ENCODE data around the gene CNN2. TPM values are rescaled to one million over a fixed set of nuclear protein-coding genes. Genes with fewer than 3 reads are reported as not detected.

CNN2 gene
- total RNA-seq, 2 donors from 2014 or later, result 47.8 to 48.5 TPM

- peaks cover 11% of the 10 kb centered on the region for H3K36me3 ChIP-seq
- H3K4me1 ChIP-seq, result peaks cover 0 to 28% of the 10 kb centered on the region in 2 donors
- H3K9me3 ChIP-seq, result no peaks in the 10 kb centered on the region
- DNase-seq (ENCODE audit: low spot score), result no peak
- TF ChIP-seq CTCF (IDR thresholded peaks at IDR 0.05), result no peak
- no peak overlapping the region for H3K4me3 ChIP-seq
- peaks cover 3 to 29% of the 10 kb centered on the region in 2 donors for H3K27me3 ChIP-seq
- H3K27ac ChIP-seq, result no peak overlapping the region
Observed at GRCh38 chr19:998064-998463, 28.3 kb upstream of the CNN2 start.

GRCh38 chr19:999379-999719 lies 27.1 kb upstream of the CNN2 start:
- TF ChIP-seq CTCF (IDR thresholded peaks at IDR 0.05), result no peak
- Histone ChIP-seq H3K36me3 (peaks cover 3% of the 10 kb centered on the region), H3K27me3 (peaks cover 3 to 29% of the 10 kb centered on the region in 2 donors), H3K4me1 (peaks cover 0 to 28% of the 10 kb centered on the region in 2 donors), H3K27ac (no peak overlapping the region), H3K9me3 (no peaks in the 10 kb centered on the region), H3K4me3 (no peak overlapping the region)
- DNase-seq (ENCODE audit: low spot score), result no peak

GRCh38 chr19:1000095-1000494 lies 26.3 kb upstream of the CNN2 start, which contains the start of gene GRIN3B:
Gene GRIN3B, plus strand, starts transcription at chr19:1000419. Its CDS starts 19 bp downstream, at chr19:1000438.
- Histone ChIP-seq H3K4me3 (peak within 1 kb of the TSS in 1 of 2 donors; percentile 32), H3K4me1 (peaks cover 0 to 28% of the 10 kb centered on the region in 2 donors), H3K9me3 (no peaks in the 10 kb centered on the region), H3K36me3 (no peaks in the 10 kb centered on the region), H3K27me3 (peaks cover 3 to 29% of the 10 kb centered on the region in 2 donors), H3K27ac (no peak within 1 kb of the TSS)
- no peak for DNase-seq (ENCODE audit: low spot score)
- TF ChIP-seq CTCF (IDR thresholded peaks at IDR 0.05), result peak in 1 of 2 donors; percentile 58

GRCh38 chr19:1000591-1001537 lies 25.5 kb upstream of the CNN2 start:
- no peaks in the 10 kb centered on the region for H3K9me3 ChIP-seq
- H3K4me3 ChIP-seq, result peak overlapping the region in 1 of 2 donors; percentile 19
- no peak for TF ChIP-seq CTCF (IDR thresholded peaks at IDR 0.05)
- peaks cover 0 to 26% of the 10 kb centered on the region in 2 donors for H3K4me1 ChIP-seq
- no peaks in the 10 kb centered on the region for H3K36me3 ChIP-seq
- H3K27ac ChIP-seq, result no peak overlapping the region
- DNase-seq (ENCODE audit: low spot score), result no peak
- H3K27me3 ChIP-seq, result peaks cover 3 to 29% of the 10 kb centered on the region in 2 donors

GRCh38 chr19:1001538-1002166 lies 24.8 kb upstream of the CNN2 start:
- peaks cover 3 to 29% of the 10 kb centered on the region in 2 donors for H3K27me3 ChIP-seq
- no peak for DNase-seq (ENCODE audit: low spot score)
- H3K9me3 ChIP-seq, result no peaks in the 10 kb centered on the region
- peak; percentile 86 to 93 for TF ChIP-seq CTCF (IDR thresholded peaks at IDR 0.05)
- no peak overlapping the region for H3K27ac ChIP-seq
- no peaks in the 10 kb centered on the region for H3K36me3 ChIP-seq
- H3K4me3 ChIP-seq, result no peak overlapping the region
- peaks cover 0 to 18% of the 10 kb centered on the region in 2 donors for H3K4me1 ChIP-seq

Data from right atrium auricular region (tissue), 2 donors.